DND-41 (cell line): ENCODE results near the gene ASB1.

Experiments
- ATAC-seq: fragments of 200-7000 bp; cut with Tn5 transposase; 3 replicates; pipeline ENCODE4 v1.9.1; 2021; ENCODE audit warnings: low read depth; ENCODE audit not compliant: insufficient read depth
- DNase-seq: peaks from one replicate; pipeline ENCODE4 v3.0.0-alpha.2; 2020
- H2AFZ ChIP-seq: 2 replicates; pipeline ENCODE4 v1.6.0; 2012; ENCODE audit warnings: low read depth, low read length
- H3K27ac ChIP-seq: 2 replicates; pipeline ENCODE4 v1.5.1; 2012; ENCODE audit warnings: low read length, inconsistent platforms
- H3K27me3 ChIP-seq: fragments of 200-600 bp; sonication (generic); 2 replicates; pipeline ENCODE4 v1.6.0; 2012; ENCODE audit warnings: low read length, mild to moderate bottlenecking, inconsistent platforms; ENCODE audit not compliant: insufficient read depth, poor library complexity
- H3K36me3 ChIP-seq: 2 replicates; pipeline ENCODE4 v1.5.1; 2012; ENCODE audit warnings: low read length, inconsistent platforms; ENCODE audit not compliant: insufficient read depth
- H3K4me1 ChIP-seq: 2 replicates; pipeline ENCODE4 v1.5.1; 2012; ENCODE audit warnings: mild to moderate bottlenecking, low read length; ENCODE audit not compliant: insufficient read depth
- H3K4me2 ChIP-seq: 2 replicates; pipeline ENCODE4 v1.6.0; 2012; ENCODE audit warnings: mild to moderate bottlenecking, moderate library complexity, low read length, inconsistent platforms; ENCODE audit not compliant: insufficient read depth
- H3K4me3 ChIP-seq, 2 experiments: fragments of 200-600 bp in 1 of 2; shearing (Covaris generic) in 1 of 2; 2 replicates each; pipeline ENCODE4 v1.5.1; 2012 to 2016; ENCODE audit warnings: inconsistent platforms in 2 of 2, low read length in 2 of 2, mild to moderate bottlenecking in 2 of 2, low read depth in 1 of 2, moderate library complexity in 1 of 2
- H3K79me2 ChIP-seq: 2 replicates; pipeline ENCODE4 v1.6.0; 2012; ENCODE audit warnings: low read length, inconsistent platforms; ENCODE audit not compliant: insufficient read depth
- H3K9ac ChIP-seq: 2 replicates; pipeline ENCODE4 v1.6.0; 2012; ENCODE audit warnings: low read depth, mild to moderate bottlenecking, inconsistent platforms, low read length, moderate library complexity
- H3K9me3 ChIP-seq: 2 replicates; pipeline ENCODE4 v1.5.1; 2012; ENCODE audit warnings: low read length, moderate library complexity, mild to moderate bottlenecking, inconsistent platforms; ENCODE audit not compliant: insufficient read depth, severe bottlenecking
- H4K20me1 ChIP-seq: 2 replicates; pipeline ENCODE4 v1.6.0; 2012; ENCODE audit warnings: low read length; ENCODE audit not compliant: insufficient read depth
- EZH2 ChIP-seq: IDR thresholded peaks from 3 replicates; pipeline ENCODE4 v1.6.1; 2012; ENCODE audit warnings: borderline replicate concordance, low read depth, mild to moderate bottlenecking, moderate library complexity, low read length, inconsistent platforms; ENCODE audit not compliant: severe bottlenecking
- TF ChIP-seq, protein P1 (sequence below): IDR thresholded peaks from 2 replicates; pipeline ENCODE4 v1.5.1; 2012; ENCODE audit warnings: borderline replicate concordance, low read length, moderate library complexity, mild to moderate bottlenecking; ENCODE audit not compliant: poor library complexity, severe bottlenecking; ENCODE audit errors: extremely low read depth

ASB1 gene

DNA sequence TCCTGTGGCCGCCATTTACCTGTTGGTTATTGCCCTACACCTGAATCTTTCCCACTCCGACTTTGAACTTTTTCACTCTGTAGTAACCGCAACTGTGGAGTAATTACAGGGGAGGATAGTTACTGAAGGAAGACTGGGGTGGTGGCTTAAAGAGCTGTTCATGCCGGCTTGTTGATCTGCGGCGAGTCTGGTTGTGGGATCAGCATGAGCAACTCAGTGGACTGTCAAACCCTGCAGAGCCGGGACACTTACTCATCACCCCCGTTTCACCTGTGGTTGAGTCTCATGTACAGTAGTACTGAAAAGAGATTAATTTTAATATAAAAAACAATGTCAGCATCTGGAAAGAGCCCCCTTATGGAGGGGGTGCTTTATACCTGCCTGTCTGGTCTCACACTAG lies 2.1 kb downstream of the ASB1 start:
- no peak overlapping the region for H2AFZ ChIP-seq
- H3K27me3 ChIP-seq: no peaks in the 10 kb centered on the region
- peaks cover 37% of the 10 kb centered on the region for H3K36me3 ChIP-seq
- peaks cover 78% of the 10 kb centered on the region for H3K79me2 ChIP-seq
- no peak for ATAC-seq
- H3K27ac ChIP-seq: no peak overlapping the region
- DNase-seq: no peak
- H3K4me2 ChIP-seq: peak overlapping the region; percentile 92
- H3K4me1 ChIP-seq: peaks cover 35% of the 10 kb centered on the region
- peaks cover 36% of the 10 kb centered on the region for H4K20me1 ChIP-seq
- TF ChIP-seq EZH2: no peak
- TF ChIP-seq, protein P1, sequence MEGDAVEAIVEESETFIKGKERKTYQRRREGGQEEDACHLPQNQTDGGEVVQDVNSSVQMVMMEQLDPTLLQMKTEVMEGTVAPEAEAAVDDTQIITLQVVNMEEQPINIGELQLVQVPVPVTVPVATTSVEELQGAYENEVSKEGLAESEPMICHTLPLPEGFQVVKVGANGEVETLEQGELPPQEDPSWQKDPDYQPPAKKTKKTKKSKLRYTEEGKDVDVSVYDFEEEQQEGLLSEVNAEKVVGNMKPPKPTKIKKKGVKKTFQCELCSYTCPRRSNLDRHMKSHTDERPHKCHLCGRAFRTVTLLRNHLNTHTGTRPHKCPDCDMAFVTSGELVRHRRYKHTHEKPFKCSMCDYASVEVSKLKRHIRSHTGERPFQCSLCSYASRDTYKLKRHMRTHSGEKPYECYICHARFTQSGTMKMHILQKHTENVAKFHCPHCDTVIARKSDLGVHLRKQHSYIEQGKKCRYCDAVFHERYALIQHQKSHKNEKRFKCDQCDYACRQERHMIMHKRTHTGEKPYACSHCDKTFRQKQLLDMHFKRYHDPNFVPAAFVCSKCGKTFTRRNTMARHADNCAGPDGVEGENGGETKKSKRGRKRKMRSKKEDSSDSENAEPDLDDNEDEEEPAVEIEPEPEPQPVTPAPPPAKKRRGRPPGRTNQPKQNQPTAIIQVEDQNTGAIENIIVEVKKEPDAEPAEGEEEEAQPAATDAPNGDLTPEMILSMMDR: no peak
- H3K9ac ChIP-seq: no peak overlapping the region
- H3K4me3 ChIP-seq: peak overlapping the region in 1 of 2 experiments; percentile 89; a peak in 2 of 4 replicates
- peaks cover 5% of the 10 kb centered on the region for H3K9me3 ChIP-seq

DNA sequence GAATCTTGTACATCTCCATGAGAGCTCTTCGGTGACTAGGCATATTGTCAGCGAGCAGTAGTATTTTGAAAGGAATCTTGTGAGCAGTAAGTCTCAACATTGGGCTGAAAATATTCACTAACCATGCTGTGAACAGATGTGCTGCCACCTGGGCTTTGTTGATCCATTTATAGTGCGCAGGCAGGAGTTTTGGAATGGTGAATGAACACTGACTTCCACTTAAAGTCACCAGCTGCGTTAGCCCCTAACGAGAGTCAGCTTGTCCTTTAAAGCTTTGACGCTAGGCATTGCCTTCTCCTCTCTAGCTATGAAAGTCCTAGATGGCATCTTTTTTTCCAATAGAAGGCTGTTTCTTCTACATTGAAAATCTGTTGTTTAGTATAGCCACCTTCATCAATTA lies 4.1 kb downstream of the ASB1 start:
- Histone ChIP-seq H3K9ac (no peak overlapping the region), H3K79me2 (peaks cover 93% of the 10 kb centered on the region), H4K20me1 (peaks cover 51% of the 10 kb centered on the region), H3K27ac (no peak overlapping the region), H3K27me3 (no peaks in the 10 kb centered on the region), H3K4me2 (no peak overlapping the region), H3K36me3 (peaks cover 56% of the 10 kb centered on the region), H2AFZ (no peak overlapping the region), H3K4me3 (no peak overlapping the region), H3K9me3 (peaks cover 5% of the 10 kb centered on the region), H3K4me1 (peaks cover 26% of the 10 kb centered on the region)
- TF ChIP-seq EZH2: no peak
- TF ChIP-seq, protein P1: no peak
- ATAC-seq (no peak), DNase-seq (no peak)

DNA sequence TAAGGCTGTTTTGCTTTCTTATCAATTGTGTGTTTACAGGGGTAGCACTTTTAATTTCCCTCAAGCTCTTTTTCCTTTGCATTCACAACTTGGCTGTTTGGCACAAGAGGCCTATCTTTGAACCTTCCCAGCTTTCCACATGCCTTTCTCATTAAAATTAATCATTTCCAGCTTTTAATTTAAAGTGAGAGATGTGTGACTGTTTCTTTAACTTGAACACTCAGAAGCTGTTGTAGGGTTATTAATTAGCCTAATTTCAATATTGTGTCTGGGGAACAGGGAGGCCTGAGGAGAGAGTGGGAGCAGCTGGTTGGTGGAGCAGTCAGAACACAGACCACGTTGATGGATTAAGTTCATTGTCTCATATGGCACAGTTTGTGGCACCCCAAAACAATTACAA lies 4.7 kb downstream of the ASB1 start:
- Histone ChIP-seq H4K20me1 (peaks cover 52% of the 10 kb centered on the region), H3K9ac (no peak overlapping the region), H3K27ac (no peak overlapping the region), H2AFZ (no peak overlapping the region), H3K4me1 (peaks cover 21% of the 10 kb centered on the region), H3K4me3 (no peak overlapping the region), H3K36me3 (peaks cover 61% of the 10 kb centered on the region), H3K79me2 (peaks cover 92% of the 10 kb centered on the region), H3K9me3 (peaks cover 5% of the 10 kb centered on the region), H3K4me2 (no peak overlapping the region), H3K27me3 (no peaks in the 10 kb centered on the region)
- DNase-seq (no peak), ATAC-seq (no peak)
- TF ChIP-seq EZH2: no peak
- TF ChIP-seq, protein P1: no peak
